Osteoblast (primary cell): ENCODE data around the gene PTPN3. TPM values are rescaled to one million over a fixed set of nuclear protein-coding genes. Genes with fewer than 3 reads are reported as not detected.

ENCODE experiments used
- DNase-seq: peaks from one replicate; pipeline ENCODE4 v3.0.0; 2011; ENCODE audit warnings: low spot score, mixed read lengths; ENCODE audit not compliant: insufficient read length; ENCODE audit errors: missing footprints
- H2AFZ ChIP-seq: 2 replicates; pipeline ENCODE4 v1.6.0; 2011; ENCODE audit warnings: mild to moderate bottlenecking, low read length
- H3K27ac ChIP-seq: 2 replicates; pipeline ENCODE4 v1.5.1; 2011; ENCODE audit warnings: mild to moderate bottlenecking, low read depth, low read length, moderate library complexity
- H3K27me3 ChIP-seq: 2 replicates; pipeline ENCODE4 v1.6.0; 2012; ENCODE audit warnings: mild to moderate bottlenecking, control low read depth, inconsistent platforms, low read length, moderate library complexity; ENCODE audit not compliant: insufficient read depth
- H3K36me3 ChIP-seq: 2 replicates; pipeline ENCODE4 v1.5.1; 2011; ENCODE audit warnings: mild to moderate bottlenecking, low read length, control low read depth, moderate library complexity; ENCODE audit not compliant: insufficient read depth
- H3K4me1 ChIP-seq: 2 replicates; pipeline ENCODE4 v1.5.1; 2011; ENCODE audit warnings: mild to moderate bottlenecking, low read length, control low read depth, moderate library complexity; ENCODE audit not compliant: insufficient read depth
- H3K4me2 ChIP-seq: 2 replicates; pipeline ENCODE4 v1.6.0; 2011; ENCODE audit warnings: mild to moderate bottlenecking, low read length; ENCODE audit not compliant: insufficient read depth
- H3K4me3 ChIP-seq: fragments of 200-600 bp; sonication (generic); 3 replicates; pipeline ENCODE4 v1.5.1; 2012; ENCODE audit warnings: mild to moderate bottlenecking, low read length, inconsistent platforms; ENCODE audit not compliant: insufficient read depth
- H3K79me2 ChIP-seq: 2 replicates; pipeline ENCODE4 v1.6.0; 2012; ENCODE audit warnings: mild to moderate bottlenecking, low read length, control low read depth, inconsistent platforms; ENCODE audit not compliant: insufficient read depth
- H3K9me3 ChIP-seq: 2 replicates; pipeline ENCODE4 v1.5.1; 2011; ENCODE audit warnings: low read depth, low read length, control low read depth
- H4K20me1 ChIP-seq: 2 replicates; pipeline ENCODE4 v1.6.0; 2012; ENCODE audit warnings: mild to moderate bottlenecking, low read length, control low read depth; ENCODE audit not compliant: insufficient read depth
- total RNA-seq: library from RNA; depleted of rRNA; stranded (reverse); fragments of >200 nt; gene quantifications from 2 replicates; pipeline ENCODE4 v1.2.3, GENCODE V29; 2012
- TF ChIP-seq, protein P1 (sequence below): IDR thresholded peaks from 2 replicates; pipeline ENCODE4 v1.5.1; 2011; ENCODE audit warnings: mild to moderate bottlenecking, low read depth, low read length, moderate library complexity; ENCODE audit errors: extremely low read depth

Gene PTPN3
- total RNA-seq, 1 donor, result 2.9 TPM

DNA sequence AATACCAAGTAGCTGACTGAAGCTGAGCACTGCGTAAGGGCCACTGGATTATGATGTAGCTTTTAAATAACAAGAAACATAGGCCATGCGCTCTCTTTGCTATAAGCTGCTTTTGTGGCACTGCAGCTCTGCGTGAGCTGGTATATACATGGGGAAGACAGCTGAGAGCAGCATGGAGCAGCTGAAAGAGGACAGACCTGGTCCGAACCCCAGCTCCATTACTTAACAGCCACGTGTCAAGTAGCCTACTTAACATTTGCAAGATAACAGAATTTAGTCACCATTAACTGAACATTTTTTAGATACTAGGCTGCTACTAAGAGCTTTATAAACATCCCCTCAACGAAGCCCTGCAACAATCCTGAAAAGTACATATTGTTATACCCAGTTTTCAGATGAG, 69.3 kb downstream of the PTPN3 start:
- Histone ChIP-seq H3K4me1 (no peaks in the 10 kb centered on the region), H3K9me3 (no peaks in the 10 kb centered on the region)
- TF ChIP-seq, protein P1, sequence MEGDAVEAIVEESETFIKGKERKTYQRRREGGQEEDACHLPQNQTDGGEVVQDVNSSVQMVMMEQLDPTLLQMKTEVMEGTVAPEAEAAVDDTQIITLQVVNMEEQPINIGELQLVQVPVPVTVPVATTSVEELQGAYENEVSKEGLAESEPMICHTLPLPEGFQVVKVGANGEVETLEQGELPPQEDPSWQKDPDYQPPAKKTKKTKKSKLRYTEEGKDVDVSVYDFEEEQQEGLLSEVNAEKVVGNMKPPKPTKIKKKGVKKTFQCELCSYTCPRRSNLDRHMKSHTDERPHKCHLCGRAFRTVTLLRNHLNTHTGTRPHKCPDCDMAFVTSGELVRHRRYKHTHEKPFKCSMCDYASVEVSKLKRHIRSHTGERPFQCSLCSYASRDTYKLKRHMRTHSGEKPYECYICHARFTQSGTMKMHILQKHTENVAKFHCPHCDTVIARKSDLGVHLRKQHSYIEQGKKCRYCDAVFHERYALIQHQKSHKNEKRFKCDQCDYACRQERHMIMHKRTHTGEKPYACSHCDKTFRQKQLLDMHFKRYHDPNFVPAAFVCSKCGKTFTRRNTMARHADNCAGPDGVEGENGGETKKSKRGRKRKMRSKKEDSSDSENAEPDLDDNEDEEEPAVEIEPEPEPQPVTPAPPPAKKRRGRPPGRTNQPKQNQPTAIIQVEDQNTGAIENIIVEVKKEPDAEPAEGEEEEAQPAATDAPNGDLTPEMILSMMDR, result no peak

DNA sequence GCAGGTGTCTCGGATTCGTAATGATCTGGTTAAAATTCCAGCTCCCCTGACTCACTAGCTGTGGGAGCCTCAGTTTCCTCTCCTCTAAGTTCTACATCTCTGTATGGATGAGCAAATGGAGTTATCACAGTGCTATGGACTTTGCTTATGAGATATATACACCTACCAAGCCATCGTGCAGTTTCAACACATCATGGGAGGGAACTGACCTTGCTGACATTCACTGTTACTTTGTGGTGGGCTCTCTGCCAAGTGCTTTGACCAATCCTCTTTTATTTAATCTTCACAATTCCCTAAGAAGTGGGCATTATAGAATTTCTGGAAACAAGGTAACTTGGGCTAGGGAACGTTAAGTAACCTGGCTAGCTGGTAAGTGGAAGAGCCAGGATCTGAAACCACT, 70.2 kb downstream of the PTPN3 start:
- Histone ChIP-seq H3K4me2 (no peak overlapping the region), H3K27ac (no peak overlapping the region), H3K36me3 (no peaks in the 10 kb centered on the region), H2AFZ (no peak overlapping the region), H4K20me1 (no peaks in the 10 kb centered on the region), H3K4me1 (no peaks in the 10 kb centered on the region), H3K9me3 (no peaks in the 10 kb centered on the region), H3K4me3 (no peak overlapping the region), H3K79me2 (no peaks in the 10 kb centered on the region), H3K27me3 (no peaks in the 10 kb centered on the region)
- DNase-seq, result no peak
- TF ChIP-seq, protein P1, result no peak

More for the DNA sequence above, 69.3 kb downstream of the PTPN3 start:
- Histone ChIP-seq H3K4me2 (no peak overlapping the region), H3K79me2 (no peaks in the 10 kb centered on the region), H3K27me3 (no peaks in the 10 kb centered on the region), H3K36me3 (no peaks in the 10 kb centered on the region), H4K20me1 (no peaks in the 10 kb centered on the region), H3K27ac (no peak overlapping the region), H3K4me3 (no peak overlapping the region), H2AFZ (no peak overlapping the region)
- no peak for DNase-seq

DNA sequence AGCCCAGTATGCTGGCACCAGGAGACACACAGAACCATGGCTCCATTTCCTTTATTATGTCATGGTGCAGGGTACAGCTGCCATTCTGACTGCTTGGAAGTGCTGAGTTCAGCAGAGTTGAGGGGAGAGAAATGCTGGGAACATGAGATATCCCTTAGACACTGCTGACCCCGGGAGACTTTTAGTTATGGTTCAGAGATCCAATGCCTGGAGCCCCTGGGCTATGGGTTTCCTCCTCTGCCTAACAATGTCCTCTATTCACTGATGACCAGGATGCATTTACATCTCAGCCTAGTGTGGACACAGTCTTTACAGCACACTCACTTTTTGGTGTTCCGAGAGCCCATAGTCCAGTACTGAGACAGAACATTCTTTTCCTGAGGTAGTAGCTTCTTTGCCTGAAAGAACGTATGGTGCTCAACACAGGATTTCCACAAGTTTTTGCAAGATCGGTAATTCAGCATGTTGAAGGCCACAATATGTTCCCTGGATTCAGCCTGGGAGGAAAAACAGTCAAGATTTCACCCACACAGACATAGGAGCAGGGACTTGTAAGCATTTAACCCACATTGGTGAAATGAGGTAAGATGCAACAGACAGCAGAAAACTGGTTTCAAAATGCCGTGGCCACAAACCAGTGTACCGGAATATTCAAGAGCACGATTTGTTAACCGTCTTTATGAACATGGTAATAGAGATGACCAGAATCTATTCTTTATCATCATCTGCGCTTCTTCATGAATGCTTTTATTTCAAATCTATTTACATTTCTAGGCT, 71.3 kb downstream of the PTPN3 start:
- DNase-seq, result no peak
- Histone ChIP-seq H3K36me3 (no peaks in the 10 kb centered on the region), H3K4me3 (no peak overlapping the region), H3K9me3 (no peaks in the 10 kb centered on the region), H3K27ac (no peak overlapping the region), H3K4me1 (no peaks in the 10 kb centered on the region), H2AFZ (no peak overlapping the region), H3K27me3 (no peaks in the 10 kb centered on the region), H3K79me2 (no peaks in the 10 kb centered on the region), H4K20me1 (no peaks in the 10 kb centered on the region), H3K4me2 (no peak overlapping the region)
- TF ChIP-seq, protein P1, result no peak

DNA sequence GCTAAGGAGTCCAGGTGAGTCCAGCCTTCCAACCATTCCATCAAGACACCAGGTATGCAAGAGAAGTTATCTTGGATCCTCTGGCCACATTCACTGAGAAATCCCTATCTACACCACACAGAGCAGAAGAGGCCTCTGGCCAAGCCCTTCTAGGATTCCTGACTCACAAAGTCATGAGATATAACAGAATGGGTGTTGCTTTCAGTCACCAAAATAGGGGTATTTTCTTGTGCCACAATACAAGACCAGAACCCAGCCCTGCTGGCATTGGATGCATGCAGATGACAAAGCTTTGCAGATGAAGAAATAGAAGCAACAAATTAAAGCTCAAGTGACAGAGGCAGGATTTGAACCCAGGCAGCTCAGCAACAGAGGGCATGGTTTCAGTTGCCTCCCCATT, 73.5 kb downstream of the PTPN3 start:
- Histone ChIP-seq H3K9me3 (no peaks in the 10 kb centered on the region), H3K4me2 (no peak overlapping the region), H3K4me1 (no peaks in the 10 kb centered on the region), H3K27me3 (no peaks in the 10 kb centered on the region), H3K36me3 (no peaks in the 10 kb centered on the region), H3K4me3 (no peak overlapping the region), H3K79me2 (no peaks in the 10 kb centered on the region), H4K20me1 (no peaks in the 10 kb centered on the region), H3K27ac (no peak overlapping the region), H2AFZ (no peak overlapping the region)
- DNase-seq, result no peak
- TF ChIP-seq, protein P1, result no peak
